MM.1S (cell line): ENCODE measurements around the gene PATL1.

ENCODE experiments used
- DNase-seq: peaks from one replicate; pipeline ENCODE4 v3.0.0-alpha.2; 2015
- H2AFZ ChIP-seq: fragments of 300-600 bp; sonication (generic); 2 replicates; pipeline ENCODE4 v1.6.0; 2016; ENCODE audit warnings: antibody characterized with exemption, low read length
- H3F3A ChIP-seq: fragments of 300-600 bp; sonication (generic); 2 replicates; pipeline ENCODE4 v1.6.1; 2016; ENCODE audit warnings: mild to moderate bottlenecking, antibody characterized with exemption, low read length, moderate library complexity, mixed read lengths; ENCODE audit not compliant: insufficient read depth
- H3K27ac ChIP-seq: fragments of 300-600 bp; sonication (generic); 2 replicates; pipeline ENCODE4 v1.5.1; 2016; ENCODE audit warnings: mild to moderate bottlenecking, low read length
- H3K27me3 ChIP-seq: fragments of 300-600 bp; sonication (generic); replicated peaks from 2 replicates; pipeline ENCODE4 v1.6.0; 2016; ENCODE audit warnings: low read length; ENCODE audit not compliant: insufficient read depth
- H3K36me3 ChIP-seq: fragments of 300-600 bp; sonication (generic); replicated peaks from 2 replicates; pipeline ENCODE4 v1.6.1; 2016; ENCODE audit warnings: mild to moderate bottlenecking, low read length, mixed read lengths; ENCODE audit not compliant: insufficient read depth
- H3K4me1 ChIP-seq: fragments of 300-600 bp; sonication (generic); 2 replicates; pipeline ENCODE4 v1.6.1; 2016; ENCODE audit warnings: low read length, mixed read lengths
- H3K4me2 ChIP-seq: fragments of 300-600 bp; sonication (generic); 2 replicates; pipeline ENCODE4 v1.6.0; 2016; ENCODE audit warnings: low read depth, low read length
- H3K4me3 ChIP-seq: fragments of 300-600 bp; sonication (generic); 2 replicates; pipeline ENCODE4 v1.5.1; 2016; ENCODE audit warnings: low read length, mixed read lengths
- H3K79me2 ChIP-seq: fragments of 300-600 bp; sonication (generic); 2 replicates; pipeline ENCODE4 v1.6.1; 2016; ENCODE audit warnings: mixed run types, low read length, mixed read lengths
- H3K9ac ChIP-seq: fragments of 300-600 bp; sonication (generic); 2 replicates; pipeline ENCODE4 v1.6.1; 2016; ENCODE audit warnings: low read length, mixed read lengths
- H3K9me2 ChIP-seq: fragments of 300-600 bp; sonication (generic); replicated peaks from 2 replicates; pipeline ENCODE4 v1.6.1; 2016; ENCODE audit warnings: mild to moderate bottlenecking, low read length, mixed read lengths; ENCODE audit not compliant: insufficient read depth
- H3K9me3 ChIP-seq: fragments of 300-600 bp; sonication (generic); replicated peaks from 2 replicates; pipeline ENCODE4 v1.6.1; 2016; ENCODE audit warnings: mild to moderate bottlenecking, low read length, mixed read lengths; ENCODE audit not compliant: insufficient read depth
- H4K20me1 ChIP-seq: fragments of 300-600 bp; sonication (generic); 2 replicates; pipeline ENCODE4 v1.6.1; 2016; ENCODE audit warnings: mild to moderate bottlenecking, low read length, moderate library complexity, mixed read lengths; ENCODE audit not compliant: insufficient read depth
- EZH2 ChIP-seq: fragments of 300-600 bp; sonication (generic); optimal IDR thresholded peaks from 2 replicates; pipeline ENCODE3; 2017; ENCODE audit warnings: low read depth, mild to moderate bottlenecking, antibody characterized with exemption, low read length, mixed read lengths
- EZH2phosphoT487 ChIP-seq: fragments of 300-600 bp; sonication (generic); IDR thresholded peaks from 2 replicates; pipeline ENCODE4 v1.6.1; 2018; ENCODE audit warnings: antibody characterized with exemption, low read length
- TF ChIP-seq, protein P1 (sequence below): fragments of 300-600 bp; sonication (generic); IDR thresholded peaks from 2 replicates; pipeline ENCODE4 v1.5.1; 2016; ENCODE audit warnings: antibody characterized with exemption, low read length, mixed read lengths

The PATL1 gene

DNA sequence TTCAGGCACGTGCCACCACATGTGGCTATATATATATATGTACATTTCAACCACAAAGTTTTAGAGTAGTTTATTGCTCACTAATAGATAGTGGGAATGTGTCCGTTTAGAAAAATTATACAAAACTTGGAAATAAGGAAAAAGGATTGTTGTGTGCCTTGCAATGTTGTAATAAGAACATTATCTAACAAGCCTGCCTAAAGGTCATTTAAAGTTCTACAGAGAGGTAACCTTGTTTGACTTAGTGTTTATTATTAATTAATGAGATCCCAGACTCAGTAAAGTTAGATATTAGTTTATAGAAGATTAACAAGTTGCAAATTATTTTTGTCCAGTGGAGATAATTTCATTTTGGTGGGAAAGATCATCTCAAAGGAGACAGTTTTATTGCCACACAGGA, 5.5 kb upstream of the PATL1 start:
- DNase-seq = no peak
- Histone ChIP-seq H3K4me3 (no peak overlapping the region), H3K79me2 (no peaks in the 10 kb centered on the region), H3K9me2 (no peaks in the 10 kb centered on the region), H3K27me3 (no peaks in the 10 kb centered on the region), H3K27ac (no peak overlapping the region), H3K4me1 (peaks cover 6% of the 10 kb centered on the region; the same call in 1 of the 2 replicates), H3K4me2 (no peak overlapping the region), H3F3A (no peaks in the 10 kb centered on the region), H3K36me3 (no peaks in the 10 kb centered on the region), H2AFZ (no peak overlapping the region), H3K9me3 (no peaks in the 10 kb centered on the region), H3K9ac (no peak overlapping the region), H4K20me1 (no peaks in the 10 kb centered on the region)
- TF ChIP-seq EZH2phosphoT487 (no peak), EZH2 (no peak)
- TF ChIP-seq, protein P1, sequence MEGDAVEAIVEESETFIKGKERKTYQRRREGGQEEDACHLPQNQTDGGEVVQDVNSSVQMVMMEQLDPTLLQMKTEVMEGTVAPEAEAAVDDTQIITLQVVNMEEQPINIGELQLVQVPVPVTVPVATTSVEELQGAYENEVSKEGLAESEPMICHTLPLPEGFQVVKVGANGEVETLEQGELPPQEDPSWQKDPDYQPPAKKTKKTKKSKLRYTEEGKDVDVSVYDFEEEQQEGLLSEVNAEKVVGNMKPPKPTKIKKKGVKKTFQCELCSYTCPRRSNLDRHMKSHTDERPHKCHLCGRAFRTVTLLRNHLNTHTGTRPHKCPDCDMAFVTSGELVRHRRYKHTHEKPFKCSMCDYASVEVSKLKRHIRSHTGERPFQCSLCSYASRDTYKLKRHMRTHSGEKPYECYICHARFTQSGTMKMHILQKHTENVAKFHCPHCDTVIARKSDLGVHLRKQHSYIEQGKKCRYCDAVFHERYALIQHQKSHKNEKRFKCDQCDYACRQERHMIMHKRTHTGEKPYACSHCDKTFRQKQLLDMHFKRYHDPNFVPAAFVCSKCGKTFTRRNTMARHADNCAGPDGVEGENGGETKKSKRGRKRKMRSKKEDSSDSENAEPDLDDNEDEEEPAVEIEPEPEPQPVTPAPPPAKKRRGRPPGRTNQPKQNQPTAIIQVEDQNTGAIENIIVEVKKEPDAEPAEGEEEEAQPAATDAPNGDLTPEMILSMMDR = no peak

DNA sequence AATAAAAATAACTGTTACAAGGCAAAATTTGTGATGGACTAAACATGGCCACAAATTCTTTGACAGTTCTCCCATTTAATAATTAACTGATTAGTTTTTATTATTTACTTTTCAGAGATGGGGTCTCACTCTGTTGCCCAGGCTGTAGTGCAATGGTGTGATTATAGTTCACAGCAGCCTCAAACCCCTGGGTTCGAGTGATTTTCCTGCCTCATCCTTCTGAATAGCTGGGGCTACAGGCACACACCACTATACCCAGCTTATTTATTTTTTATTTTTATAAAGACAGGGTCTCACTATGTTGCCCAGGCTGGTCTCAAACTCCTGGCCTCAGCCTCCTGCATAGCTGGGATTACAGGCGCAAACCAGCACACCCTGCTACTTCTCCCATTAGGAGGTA, 4.5 kb upstream of the PATL1 start:
- H3F3A ChIP-seq = no peaks in the 10 kb centered on the region
- no peak overlapping the region for H2AFZ ChIP-seq
- H3K4me1 ChIP-seq = peaks cover 6% of the 10 kb centered on the region; the same call in 1 of the 2 replicates
- H3K9me3 ChIP-seq = no peaks in the 10 kb centered on the region
- no peaks in the 10 kb centered on the region for H3K36me3 ChIP-seq
- no peaks in the 10 kb centered on the region for H3K27me3 ChIP-seq
- peaks cover 4% of the 10 kb centered on the region for H3K79me2 ChIP-seq
- no peak for TF ChIP-seq EZH2
- no peak for TF ChIP-seq EZH2phosphoT487
- no peak overlapping the region for H3K4me2 ChIP-seq
- no peaks in the 10 kb centered on the region for H3K9me2 ChIP-seq
- H3K27ac ChIP-seq = no peak overlapping the region
- H4K20me1 ChIP-seq = no peaks in the 10 kb centered on the region
- DNase-seq = no peak
- H3K4me3 ChIP-seq = no peak overlapping the region
- H3K9ac ChIP-seq = no peak overlapping the region

DNA sequence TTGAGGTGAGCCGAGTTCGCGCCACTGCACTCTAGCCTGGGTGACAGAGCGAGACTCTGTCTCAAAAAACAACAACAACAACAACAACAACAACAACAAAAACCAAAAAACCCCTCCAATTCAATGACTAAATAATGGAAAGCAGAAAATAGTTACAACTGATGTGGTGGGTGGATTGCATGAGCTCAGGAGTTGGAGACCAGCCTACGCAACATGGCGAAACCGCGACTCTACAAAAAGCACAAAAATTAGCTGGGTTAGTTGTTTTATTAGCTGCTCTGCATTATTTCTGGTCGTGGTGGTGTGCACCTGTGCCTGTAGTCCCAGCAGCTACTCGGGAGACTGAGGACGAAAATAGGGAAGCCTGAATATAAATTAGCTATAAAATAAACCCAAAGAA, 2.6 kb upstream of the PATL1 start:
- Histone ChIP-seq H3K9ac (no peak overlapping the region), H3K4me1 (peaks cover 20% of the 10 kb centered on the region), H2AFZ (no peak overlapping the region), H3F3A (no peaks in the 10 kb centered on the region), H3K36me3 (peaks cover 2% of the 10 kb centered on the region; the same call in 1 of the 2 replicates), H3K4me3 (no peak overlapping the region), H4K20me1 (no peaks in the 10 kb centered on the region), H3K79me2 (peaks cover 22% of the 10 kb centered on the region), H3K9me3 (no peaks in the 10 kb centered on the region), H3K27me3 (no peaks in the 10 kb centered on the region), H3K4me2 (no peak overlapping the region), H3K9me2 (no peaks in the 10 kb centered on the region), H3K27ac (no peak overlapping the region)
- DNase-seq = no peak
- TF ChIP-seq, protein P1 = no peak
- TF ChIP-seq EZH2phosphoT487 = no peak
- no peak for TF ChIP-seq EZH2

DNA sequence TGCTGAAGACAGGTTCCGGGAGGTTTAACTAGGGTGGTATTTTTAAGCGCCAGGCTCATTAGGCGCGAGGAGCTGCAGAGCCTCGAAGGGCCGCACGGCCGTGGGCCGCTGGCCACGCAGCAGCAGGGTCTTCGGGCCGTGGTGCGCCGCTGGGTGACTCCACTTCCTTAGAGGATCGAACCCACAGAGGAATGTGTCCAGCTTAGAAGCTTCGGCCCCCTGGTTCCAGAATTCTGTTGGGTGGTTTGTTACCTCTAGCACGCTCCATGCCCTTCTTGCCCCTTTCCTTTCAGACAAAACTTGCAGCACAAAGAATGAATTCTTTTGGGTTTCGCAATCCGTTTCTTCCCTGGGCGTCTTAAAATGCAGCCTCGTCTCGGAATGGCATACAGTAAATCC, 773 bp upstream of the PATL1 start:
- TF ChIP-seq EZH2phosphoT487 (no peak), EZH2 (no peak)
- TF ChIP-seq, protein P1 = no peak
- H3K9me2 ChIP-seq = no peaks in the 10 kb centered on the region

More for the DNA sequence above, 773 bp upstream of the PATL1 start:
- Histone ChIP-seq H3K79me2 (peaks cover 36% of the 10 kb centered on the region), H3K27ac (peak overlapping the region; percentile 76; the same call in 1 of the 2 replicates), H3K9ac (peak overlapping the region; percentile 80; the same call in 1 of the 2 replicates), H3K27me3 (no peaks in the 10 kb centered on the region), H3K36me3 (peaks cover 4% of the 10 kb centered on the region; the same call in 1 of the 2 replicates), H3F3A (no peaks in the 10 kb centered on the region), H3K4me1 (peaks cover 20% of the 10 kb centered on the region), H4K20me1 (no peaks in the 10 kb centered on the region), H3K4me3 (peak overlapping the region; percentile 77), H2AFZ (peak overlapping the region; percentile 78), H3K4me2 (peak overlapping the region; percentile 74), H3K9me3 (no peaks in the 10 kb centered on the region)
- DNase-seq = no peak
